Kidney (tissue), 14 donors: ENCODE results near the gene TEKT3. TPM values are rescaled to one million over a fixed set of nuclear protein-coding genes. Genes with fewer than 3 reads are reported as not detected.

ENCODE experiments used
- DNase-seq, 5 donors: peaks; one replicate each; pipeline ENCODE4 v3.0.0-alpha.2; 2013 to 2020
- FAIRE-seq: peaks from 2 replicates; lab custom pipeline; 2012; peaks lifted over from hg19 to GRCh38; lab: Jason Lieb, UNC
- H3K27ac ChIP-seq, 2 donors: one replicate each; pipeline ENCODE4 v1.7.0; 2013; ENCODE audit warnings: low read depth in 2 of 2, low read length in 2 of 2, inconsistent platforms in 1 of 2
- H3K27me3 ChIP-seq: one replicate; pipeline ENCODE4 v1.7.1; 2013; ENCODE audit warnings: low read length, inconsistent platforms; ENCODE audit not compliant: control insufficient read depth, insufficient read depth
- H3K36me3 ChIP-seq, 3 donors: one replicate each; pipeline versions ENCODE4 v1.7.0 to v1.7.1; 2013; ENCODE audit warnings: low read length in 3 of 3, control low read depth in 1 of 3, inconsistent platforms in 1 of 3; ENCODE audit not compliant: insufficient read depth in 3 of 3, control insufficient read depth in 2 of 3
- H3K4me1 ChIP-seq, 3 donors: one replicate each; pipeline versions ENCODE4 v1.7.0 to v1.7.1; 2013; ENCODE audit warnings: low read length in 3 of 3, inconsistent platforms in 1 of 3, low read depth in 1 of 3; ENCODE audit not compliant: control insufficient read depth in 2 of 3, insufficient read depth in 2 of 3
- H3K4me3 ChIP-seq, 3 donors: one replicate each; pipeline versions ENCODE4 v1.7.0 to v1.8.1; 2013; ENCODE audit warnings: low read length in 3 of 3, control low read depth in 1 of 3, inconsistent platforms in 1 of 3
- H3K9ac ChIP-seq, 3 donors: one replicate each; pipeline versions ENCODE4 v1.7.0 to v1.7.1; 2013; ENCODE audit warnings: low read length in 3 of 3, control low read depth in 1 of 3, inconsistent platforms in 1 of 3
- H3K9me3 ChIP-seq, 3 donors: one replicate each; pipeline versions ENCODE4 v1.7.0 to v1.7.1; 2013; ENCODE audit warnings: low read length in 3 of 3, control low read depth in 1 of 3, inconsistent platforms in 1 of 3; ENCODE audit not compliant: control insufficient read depth in 2 of 3, insufficient read depth in 1 of 3
- CTCF ChIP-seq: IDR thresholded peaks from 3 replicates; pipeline ENCODE4 v1.5.1; 2012; ENCODE audit warnings: mild to moderate bottlenecking, moderate library complexity, borderline replicate concordance; ENCODE audit not compliant: insufficient read depth; ENCODE audit errors: extremely low read depth
- intact Hi-C: fragments of 100-400 bp; cut with DNase I; formaldehyde crosslinking; loops from one replicate; pipeline ENCODE4 v1.11.1; 2022
- polyA plus RNA-seq: library from polyadenylated mRNA; stranded (reverse); fragments of 350-450 nt; fragmentation: Illumina TruSeq; extraction: RNeasy Lipid Tissue Mini Kit (QIAGEN cat#74804); gene quantifications from one replicate; pipeline ENCODE4 v1.2.3, GENCODE V29; 2014; ENCODE audit warnings: low read depth, low replicate concordance; ENCODE audit not compliant: insufficient read depth
- total RNA-seq: library from RNA; stranded (reverse); fragmentation: NEBNext Ultra II Directional; extraction: Animal tissue kit (Norgen Biotek cat#: 25700); gene quantifications from one replicate; pipeline ENCODE4 v1.2.1, GENCODE V29; 2021
- donor health status: control.
- donor health status: control.
- donor health status: control.
- donor health status: control.
- donor health status: control.
- donor health status: DM: yes; HTN: yes; CAD: no.
- donor health status: Normal renal cell carcinoma (clear cell type).

The TEKT3 gene
- total and polyA plus RNA-seq, 2 donors from 2014 or later, result 1.4 TPM; not detected in 1

- intact Hi-C loops, result no loop called here
- H3K4me1 ChIP-seq, result peaks cover 0 to 2% (median 0%) of the 10 kb centered on the region in 3 donors
- no peaks in the 10 kb centered on the region for H3K36me3 ChIP-seq
- no peak overlapping the region for H3K27ac ChIP-seq
- no peak overlapping the region for H3K4me3 ChIP-seq
- no peaks in the 10 kb centered on the region for H3K9me3 ChIP-seq
- TF ChIP-seq CTCF, result no peak
- no peak for FAIRE-seq
- H3K9ac ChIP-seq, result no peak overlapping the region
- no peaks in the 10 kb centered on the region for H3K27me3 ChIP-seq
- no peak for DNase-seq
Observed at GRCh38 chr17:15274017-15274416, 67.4 kb downstream of the TEKT3 start.

GRCh38 chr17:15273141-15273793, 68.1 kb downstream of the TEKT3 start:
- no peak overlapping the region for H3K27ac ChIP-seq
- peaks cover 0 to 2% (median 0%) of the 10 kb centered on the region in 3 donors for H3K4me1 ChIP-seq
- H3K27me3 ChIP-seq, result no peaks in the 10 kb centered on the region
- intact Hi-C loops, result no loop called here
- FAIRE-seq (no peak), DNase-seq (no peak)
- H3K36me3 ChIP-seq, result no peaks in the 10 kb centered on the region
- no peaks in the 10 kb centered on the region for H3K9me3 ChIP-seq
- no peak for TF ChIP-seq CTCF
- no peak overlapping the region for H3K9ac ChIP-seq
- no peak overlapping the region for H3K4me3 ChIP-seq

GRCh38 chr17:15271741-15272140, 69.7 kb downstream of the TEKT3 start:
- no peaks in the 10 kb centered on the region for H3K9me3 ChIP-seq
- H3K27ac ChIP-seq, result no peak overlapping the region
- TF ChIP-seq CTCF, result no peak
- H3K4me1 ChIP-seq, result peaks cover 0 to 2% (median 0%) of the 10 kb centered on the region in 3 donors
- H3K27me3 ChIP-seq, result no peaks in the 10 kb centered on the region
- intact Hi-C loops, result no loop called here
- FAIRE-seq (no peak), DNase-seq (no peak)
- no peak overlapping the region for H3K9ac ChIP-seq
- H3K4me3 ChIP-seq, result no peak overlapping the region
- H3K36me3 ChIP-seq, result no peaks in the 10 kb centered on the region
